ENCODE measurements around the gene KCNT1. TPM values are rescaled to one million over a fixed set of nuclear protein-coding genes. Genes with fewer than 3 reads are reported as not detected.

KCNT1 gene
- total and polyA plus RNA-seq, 3 donors from 2014 or later: 1.8 to 7.3 (median 5.3) TPM

GRCh38 chr9:135759676-135760300 lies 57.8 kb downstream of the KCNT1 start:
- H3K36me3 ChIP-seq (ENCODE audit: low read depth, missing control alignments): no peaks in the 10 kb centered on the region
- 92 to 94% methylated on average over 2 to 23 of the region's 24 CpGs for WGBS, 2 donors

GRCh38 chr9:135760465-135760864 lies 58.5 kb downstream of the KCNT1 start:
- WGBS, 2 donors: 76 to 91% methylated on average over 7 to 12 of the region's 12 CpGs
- Histone ChIP-seq H3K27ac (no peak overlapping the region), H3K9me3 (no peaks in the 10 kb centered on the region), H3K36me3 (ENCODE audit: low read depth, missing control alignments) (no peaks in the 10 kb centered on the region), H3K27me3 (no peaks in the 10 kb centered on the region), H3K4me3 (no peak overlapping the region), H3K4me1 (no peaks in the 10 kb centered on the region)
- intact Hi-C loops (cut with DNase I; ENCODE audit: low total_unique reads): no loop called here
- TF ChIP-seq POLR2A (IDR thresholded peaks at IDR 0.05) (no peak), CTCF (IDR thresholded peaks at IDR 0.05) (no peak)
- no peak for DNase-seq

More at GRCh38 chr9:135759676-135760300, 57.8 kb downstream of the KCNT1 start:
- no peak for DNase-seq
- no peaks in the 10 kb centered on the region for H3K27me3 ChIP-seq
- H3K4me3 ChIP-seq: no peak overlapping the region
- no peak overlapping the region for H3K27ac ChIP-seq
- TF ChIP-seq POLR2A (IDR thresholded peaks at IDR 0.05): no peak
- TF ChIP-seq CTCF (IDR thresholded peaks at IDR 0.05): no peak
- intact Hi-C loops (cut with DNase I; ENCODE audit: low total_unique reads): no loop called here
- H3K9me3 ChIP-seq: no peaks in the 10 kb centered on the region
- no peaks in the 10 kb centered on the region for H3K4me1 ChIP-seq

DNA sequence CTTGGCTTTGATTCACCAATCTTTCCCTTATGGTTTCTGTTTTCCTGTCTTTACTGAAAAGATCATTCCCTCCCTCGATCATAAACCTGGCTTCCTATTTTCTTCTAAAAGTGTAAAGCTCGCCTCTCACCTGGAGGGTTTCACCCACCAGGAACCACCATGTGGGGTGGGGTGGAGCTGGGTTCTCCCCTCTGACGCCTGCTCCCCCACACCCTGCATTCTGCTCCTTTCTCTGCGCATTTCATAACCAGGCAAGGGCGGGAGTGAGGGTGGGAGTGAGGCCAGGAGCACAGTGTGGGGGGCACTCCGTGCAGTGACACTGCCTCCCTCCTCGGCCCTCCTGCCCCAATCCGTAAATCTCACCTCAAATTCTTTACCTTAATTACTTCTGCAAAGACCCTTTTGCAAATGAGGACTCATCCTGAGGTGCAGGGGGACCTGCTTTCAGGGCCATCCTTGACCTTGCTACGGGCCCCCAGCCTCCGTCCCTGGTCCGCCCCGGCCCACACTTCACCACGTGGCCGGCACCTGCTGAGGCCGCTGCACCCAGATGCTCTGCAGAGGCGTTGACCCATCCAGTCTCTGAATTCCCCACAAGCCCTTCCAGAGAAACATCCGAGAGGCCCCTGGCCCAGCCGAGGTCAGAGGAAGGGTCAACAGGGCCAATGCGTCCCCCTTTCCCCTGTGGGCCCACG lies 59.3 kb downstream of the KCNT1 start:
- WGBS, 2 donors: 80 to 83% methylated on average over 15 to 20 of the region's 20 CpGs

DNA sequence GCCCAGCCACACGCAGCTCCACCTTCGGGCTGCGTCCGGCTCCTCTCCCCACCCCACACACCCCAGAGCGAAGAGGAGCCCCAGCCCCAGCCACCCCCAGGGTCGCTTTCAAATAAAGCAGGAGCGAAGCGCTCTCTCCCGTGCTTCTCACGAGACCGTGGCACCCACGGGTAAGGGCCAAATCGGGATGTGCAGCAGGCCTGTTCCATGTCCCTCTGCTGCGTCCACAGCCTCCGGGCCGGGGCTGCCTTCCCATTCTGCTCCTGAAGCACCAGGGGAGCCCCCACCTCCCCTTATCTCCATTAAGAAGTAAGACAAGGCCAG lies 59.8 kb downstream of the KCNT1 start:
- no peak for TF ChIP-seq POLR2A (IDR thresholded peaks at IDR 0.05)
- no peak for TF ChIP-seq CTCF (IDR thresholded peaks at IDR 0.05)
- 91 to 94% methylated on average over 16 of the region's 16 CpGs for WGBS, 2 donors
- Histone ChIP-seq H3K4me3 (no peak overlapping the region), H3K9me3 (no peaks in the 10 kb centered on the region), H3K4me1 (no peaks in the 10 kb centered on the region), H3K27ac (no peak overlapping the region), H3K36me3 (ENCODE audit: low read depth, missing control alignments) (no peaks in the 10 kb centered on the region), H3K27me3 (no peaks in the 10 kb centered on the region)
- intact Hi-C loops (cut with DNase I; ENCODE audit: low total_unique reads): no loop called here
- no peak for DNase-seq

More for the DNA sequence above, 59.3 kb downstream of the KCNT1 start:
- H3K9me3 ChIP-seq: no peaks in the 10 kb centered on the region
- no peaks in the 10 kb centered on the region for H3K4me1 ChIP-seq
- no peak for DNase-seq
- H3K27ac ChIP-seq: no peak overlapping the region
- H3K27me3 ChIP-seq: no peaks in the 10 kb centered on the region
- TF ChIP-seq POLR2A (IDR thresholded peaks at IDR 0.05) (no peak), CTCF (IDR thresholded peaks at IDR 0.05) (no peak)
- intact Hi-C loops (cut with DNase I; ENCODE audit: low total_unique reads): no loop called here
- H3K36me3 ChIP-seq (ENCODE audit: low read depth, missing control alignments): no peaks in the 10 kb centered on the region
- H3K4me3 ChIP-seq: no peak overlapping the region

DNA sequence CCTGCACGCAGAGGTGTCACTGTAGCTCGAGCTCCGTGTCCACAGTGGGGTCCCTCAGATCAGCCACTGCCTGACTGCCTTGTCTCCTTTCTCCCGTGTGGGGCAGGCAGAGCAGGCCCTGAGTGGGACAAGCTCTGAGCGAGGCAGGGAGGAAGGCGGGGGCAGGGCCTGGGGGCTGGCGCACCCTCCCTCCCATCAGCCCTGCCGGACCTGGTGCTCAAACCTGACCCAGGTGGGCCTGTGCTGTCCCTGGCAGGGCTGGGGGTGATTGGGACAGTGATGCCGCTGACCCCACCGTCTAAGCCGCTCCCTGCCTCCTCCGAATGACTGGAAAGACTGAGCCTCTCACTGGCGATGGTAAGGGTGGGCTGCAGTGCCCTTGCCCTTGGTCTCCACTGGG lies 60.9 kb downstream of the KCNT1 start:
- Histone ChIP-seq H3K36me3 (ENCODE audit: low read depth, missing control alignments) (no peaks in the 10 kb centered on the region), H3K27me3 (no peaks in the 10 kb centered on the region), H3K4me3 (no peak overlapping the region), H3K9me3 (no peaks in the 10 kb centered on the region), H3K4me1 (no peaks in the 10 kb centered on the region), H3K27ac (no peak overlapping the region)
- intact Hi-C loops (cut with DNase I; ENCODE audit: low total_unique reads): no loop called here
- WGBS, 2 donors: 92% methylated on average over 13 of the region's 13 CpGs; no CpG with 5 or more reads in 1 of the 2 donors
- no peak for DNase-seq
- TF ChIP-seq POLR2A (IDR thresholded peaks at IDR 0.05) (no peak), CTCF (IDR thresholded peaks at IDR 0.05) (no peak)
